HG03280 (cell line): Measurements from ENCODE around the gene CLDN7.
A peak's percentile ranks its signal among the peaks of the same experiment; 100 is the strongest.

Source experiments
- ATAC-seq: cut with Tn5 transposase; IDR thresholded peaks from one replicate; pipeline ENCODE4 v1.9.1; 2021; ENCODE audit warnings: mild to moderate bottlenecking, moderate library complexity; ENCODE audit not compliant: unreplicated experiment

The CLDN7 gene

GRCh38 chr17:7289256-7290032 lies 27.2 kb upstream of the CLDN7 start:
- no peak for ATAC-seq

GRCh38 chr17:7285679-7286078 lies 23.4 kb upstream of the CLDN7 start:
- no peak for ATAC-seq

- ATAC-seq = no peak
These were observed 22.6 kb upstream of the CLDN7 start for GRCh38 chr17:7284911-7285310.

GRCh38 chr17:7283471-7284216 lies 21.4 kb upstream of the CLDN7 start:
- ATAC-seq = no peak

GRCh38 chr17:7282752-7283321 lies 20.6 kb upstream of the CLDN7 start:
- no peak for ATAC-seq

GRCh38 chr17:7281953-7282751 lies 19.9 kb upstream of the CLDN7 start:
- no peak for ATAC-seq

GRCh38 chr17:7281074-7281952 lies 19.0 kb upstream of the CLDN7 start, which contains the start of gene SLC2A4:
Gene SLC2A4, plus strand, starts transcription at chr17:7281718. Its CDS starts 217 bp downstream, at chr17:7281935.
- ATAC-seq = peak; percentile 58

GRCh38 chr17:7280519-7281073 lies 18.3 kb upstream of the CLDN7 start:
- no peak for ATAC-seq

GRCh38 chr17:7279448-7279847 lies 17.2 kb upstream of the CLDN7 start:
- no peak for ATAC-seq

- no peak for ATAC-seq
These were observed 4.5 kb upstream of the CLDN7 start for GRCh38 chr17:7266784-7267183.

- no peak for ATAC-seq
These were observed 1.5 kb upstream of the CLDN7 start for GRCh38 chr17:7263801-7264078.

GRCh38 chr17:7262935-7263800 lies 890 bp upstream of the CLDN7 start:
- no peak for ATAC-seq

- no peak for ATAC-seq
These were observed 693 bp downstream of the CLDN7 start for GRCh38 chr17:7261379-7262191.

- ATAC-seq = no peak
These were observed 1.5 kb downstream of the CLDN7 start for GRCh38 chr17:7260651-7261378.

- ATAC-seq = no peak
These were observed 2.1 kb downstream of the CLDN7 start for GRCh38 chr17:7260151-7260550.

- ATAC-seq = no peak
These were observed 2.8 kb downstream of the CLDN7 start for GRCh38 chr17:7259555-7259889.

- ATAC-seq = no peak
These were observed 3.3 kb downstream of the CLDN7 start for GRCh38 chr17:7258731-7259554.
